GM19468 (cell line): ENCODE data around the gene MGMT.
A peak's percentile ranks its signal among the peaks of the same experiment; 100 is the strongest.

Experiments used
- ATAC-seq: cut with Tn5 transposase; IDR thresholded peaks from one replicate; pipeline ENCODE4 v1.9.1; 2021; ENCODE audit warnings: mild to moderate bottlenecking, moderate library complexity, moderate number of reproducible peaks; ENCODE audit not compliant: unreplicated experiment; ENCODE audit errors: extremely low read depth

The MGMT gene

DNA sequence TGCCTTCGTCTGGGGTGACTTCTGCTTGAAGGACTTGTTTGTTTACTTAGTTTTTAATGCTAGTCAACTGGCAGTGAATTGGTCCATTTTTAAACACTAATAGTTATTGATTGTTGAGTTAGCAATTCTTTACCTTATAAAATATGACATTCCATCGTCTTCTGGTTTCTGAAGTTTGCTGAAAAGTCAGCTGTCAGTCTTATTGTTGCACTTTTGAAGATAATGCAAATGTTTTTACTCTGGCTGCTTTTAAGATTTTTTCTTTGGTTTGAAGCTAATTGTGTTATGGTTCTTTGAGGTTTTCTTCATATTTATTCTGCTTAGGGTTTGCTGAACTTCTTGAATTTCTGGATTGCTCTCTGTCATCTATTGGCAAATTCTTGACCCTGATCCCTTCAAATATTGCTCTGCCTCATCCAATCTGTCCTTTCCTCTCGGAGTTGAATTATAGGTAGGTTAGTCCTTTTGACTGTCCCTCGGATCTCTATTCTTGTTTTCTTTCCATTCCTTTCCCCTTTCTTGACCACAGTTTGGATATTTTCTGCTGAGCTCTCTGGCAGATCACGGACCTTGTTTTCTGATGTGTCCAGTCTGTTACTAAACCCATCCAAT lies 24.2 kb downstream of the MGMT start:
- no peak for ATAC-seq

DNA sequence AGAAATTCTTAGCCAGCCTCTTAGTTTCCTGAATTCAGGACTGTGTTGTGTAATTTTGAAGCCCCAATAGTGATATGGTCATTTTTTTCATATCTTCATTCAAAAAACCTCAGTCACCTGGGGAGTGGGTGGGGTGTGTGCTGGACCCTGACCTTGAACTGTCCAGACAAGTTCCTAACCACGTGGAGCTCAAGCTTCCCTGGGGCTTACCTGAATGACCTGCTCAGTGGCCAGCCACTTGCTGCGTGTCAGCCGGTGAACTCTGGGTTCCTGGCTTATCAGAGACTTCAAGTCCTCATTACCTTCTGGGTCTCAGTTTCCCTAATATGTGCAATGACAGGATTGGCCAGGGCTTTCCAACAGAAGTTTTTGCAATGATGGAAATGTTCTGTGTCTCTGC lies 27.1 kb downstream of the MGMT start:
- no peak for ATAC-seq

DNA sequence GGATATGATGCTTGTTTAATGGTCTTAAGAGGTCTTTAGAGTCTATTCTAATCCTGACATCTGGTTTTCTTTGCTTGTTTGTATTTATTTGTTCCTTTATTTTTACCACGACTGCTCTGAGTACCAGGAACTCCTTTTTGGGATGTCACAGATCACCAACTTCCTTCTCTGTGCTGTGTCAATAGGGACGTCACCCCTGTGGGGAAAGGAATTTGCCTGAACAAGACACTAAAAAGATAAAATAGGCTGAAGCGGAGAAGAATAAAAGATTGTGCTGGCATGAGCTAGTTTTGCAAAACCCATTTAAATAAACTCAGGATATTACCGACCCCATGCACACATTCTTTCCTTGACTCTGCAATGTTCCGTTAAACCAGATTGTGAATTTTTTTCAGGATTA lies 27.7 kb downstream of the MGMT start:
- no peak for ATAC-seq

DNA sequence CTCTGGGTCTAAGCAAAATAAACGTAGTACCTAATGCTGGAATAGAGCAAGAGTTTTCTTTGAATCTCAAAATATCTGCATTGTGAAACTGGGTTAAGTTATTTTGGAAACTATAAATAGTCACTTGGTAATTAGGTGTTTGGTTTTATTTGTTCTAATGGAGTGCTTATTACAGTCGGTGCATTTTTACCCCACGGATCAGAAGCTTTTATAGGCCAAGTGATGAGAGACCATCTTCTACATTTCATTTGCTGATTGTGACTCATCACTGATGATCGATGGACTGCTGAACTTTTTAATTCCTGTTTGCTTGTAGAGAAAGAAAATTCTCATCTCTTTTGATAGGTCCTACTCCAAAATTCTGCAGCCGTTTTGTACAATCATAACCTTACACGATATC lies 28.2 kb downstream of the MGMT start:
- ATAC-seq: no peak

DNA sequence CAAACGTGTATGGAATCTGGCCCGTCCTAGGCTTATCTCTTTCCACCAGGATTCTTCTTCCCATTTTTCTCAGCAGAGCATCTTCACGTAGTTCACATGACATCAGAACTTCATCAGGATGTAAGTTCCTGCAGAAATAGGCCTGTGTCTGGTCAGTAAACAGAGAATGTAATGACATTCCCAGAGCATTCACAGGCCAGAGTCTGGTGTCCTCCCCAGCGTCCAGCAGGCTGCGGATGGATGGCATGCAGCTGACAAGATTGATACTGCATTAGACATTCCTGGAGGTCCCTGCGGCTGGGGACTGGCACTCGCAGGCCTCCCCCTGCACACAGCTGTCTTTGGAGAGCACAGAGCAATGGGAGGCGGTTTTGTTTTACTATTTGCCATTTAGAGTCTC lies 28.7 kb downstream of the MGMT start:
- ATAC-seq: no peak

DNA sequence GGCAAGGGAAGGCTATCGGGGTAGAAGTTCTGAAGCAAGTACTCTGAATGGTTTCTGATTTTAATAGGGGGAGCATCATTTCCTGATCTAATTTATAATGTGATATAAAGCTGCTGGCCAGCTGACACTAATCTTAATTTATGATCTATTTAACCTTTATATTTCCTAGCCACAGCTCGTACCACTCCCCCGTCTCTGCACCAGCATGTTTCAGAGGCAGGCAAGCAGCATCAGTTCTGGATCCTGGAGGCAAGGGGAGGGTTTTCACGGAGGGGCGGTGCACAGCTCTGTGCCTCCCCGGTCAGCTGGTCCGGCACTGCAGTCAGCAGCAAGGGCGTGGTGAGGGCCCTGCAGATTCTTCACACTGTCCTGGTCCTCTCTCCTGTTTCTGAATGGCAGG lies 30.0 kb downstream of the MGMT start:
- no peak for ATAC-seq

DNA sequence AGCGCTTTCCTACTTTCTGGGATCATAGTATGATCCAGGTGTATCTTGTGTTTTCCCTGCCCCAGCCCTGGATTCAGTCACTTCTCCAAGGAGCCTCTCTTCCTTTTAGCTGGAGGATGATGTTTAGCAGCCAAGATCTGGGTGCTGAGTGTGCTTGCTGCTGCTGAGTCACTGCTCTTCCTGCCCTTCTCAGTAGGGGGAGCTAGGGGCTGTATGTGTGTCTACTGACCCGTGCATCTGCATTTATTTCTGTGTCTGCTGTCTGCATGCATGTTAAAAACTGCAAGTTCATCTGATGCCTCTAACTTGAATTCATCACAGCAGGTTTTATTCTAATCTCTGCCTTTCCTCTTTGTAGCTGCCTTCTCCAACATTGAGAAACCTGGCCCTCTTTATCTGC lies 31.6 kb downstream of the MGMT start:
- ATAC-seq: no peak

DNA sequence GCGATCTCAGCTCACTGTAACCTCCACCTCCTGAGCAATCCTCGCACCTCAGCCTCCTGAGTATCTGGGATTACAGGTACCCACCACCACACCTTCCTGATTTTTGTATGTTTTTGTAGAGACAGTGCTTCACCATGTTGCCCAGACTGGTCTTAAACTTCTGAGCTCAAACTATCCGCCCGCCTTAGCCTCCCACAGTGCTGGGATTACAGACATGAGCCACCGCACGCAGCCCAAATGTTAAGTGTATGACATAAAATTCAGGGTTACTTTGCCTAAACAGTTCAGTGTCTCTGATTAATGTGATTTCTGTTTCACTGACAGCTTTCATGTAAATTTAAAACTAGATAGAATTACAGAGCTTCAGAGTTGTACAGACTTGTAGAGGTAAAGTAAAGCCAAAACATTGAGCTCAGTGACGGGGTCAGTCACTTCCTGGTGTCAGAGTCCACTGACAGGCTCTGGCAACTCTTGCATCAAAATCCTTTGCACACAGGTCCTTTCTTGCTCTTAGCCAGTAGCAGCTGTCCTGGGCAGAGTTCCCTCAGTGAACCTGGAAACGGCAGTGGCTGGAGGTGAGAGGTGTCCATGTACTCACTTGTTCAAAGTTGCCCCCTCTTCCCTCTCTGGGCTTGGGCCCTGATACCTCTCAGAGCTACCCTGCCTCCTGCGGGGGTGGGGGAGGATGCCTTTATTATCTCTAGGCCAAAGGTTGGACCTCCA lies 33.7 kb downstream of the MGMT start:
- ATAC-seq: no peak

DNA sequence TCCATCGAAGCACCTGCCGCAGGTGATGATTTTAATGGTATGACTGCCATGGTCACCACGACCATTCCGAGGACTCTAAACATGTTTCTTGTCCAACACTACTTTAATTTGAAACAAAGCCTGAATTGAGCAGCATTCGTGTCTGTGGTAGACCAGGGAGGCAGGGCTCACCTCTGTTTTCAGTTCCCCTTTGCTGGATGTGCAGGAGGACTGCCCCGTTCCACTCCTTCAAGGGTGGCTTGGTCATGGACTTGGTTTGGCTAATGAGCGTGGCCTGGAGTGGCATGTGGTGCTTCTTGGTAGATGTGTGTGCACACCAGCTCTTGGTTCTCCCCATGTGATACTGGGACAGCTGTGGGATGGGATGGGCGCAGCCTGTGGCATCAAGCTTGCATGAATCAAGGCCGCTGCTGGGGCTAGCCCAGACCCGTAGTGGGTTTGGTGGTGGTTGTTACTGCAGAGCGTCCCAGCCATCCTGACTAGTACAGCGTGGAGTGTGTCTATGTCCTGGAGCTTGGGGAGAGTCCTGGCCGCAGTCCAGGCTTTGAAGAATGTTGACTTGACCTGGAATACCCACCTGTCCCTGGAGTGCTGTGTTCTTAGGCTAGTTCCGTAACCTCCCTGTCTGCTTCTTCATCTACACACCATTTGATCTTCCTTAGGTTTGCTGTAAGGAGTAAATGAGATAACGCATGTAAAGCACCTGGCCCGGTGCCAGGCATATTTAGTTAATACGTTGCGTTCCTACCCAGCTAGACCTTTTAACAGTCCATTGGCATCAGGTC lies 34.8 kb downstream of the MGMT start:
- peak; percentile 68 for ATAC-seq

DNA sequence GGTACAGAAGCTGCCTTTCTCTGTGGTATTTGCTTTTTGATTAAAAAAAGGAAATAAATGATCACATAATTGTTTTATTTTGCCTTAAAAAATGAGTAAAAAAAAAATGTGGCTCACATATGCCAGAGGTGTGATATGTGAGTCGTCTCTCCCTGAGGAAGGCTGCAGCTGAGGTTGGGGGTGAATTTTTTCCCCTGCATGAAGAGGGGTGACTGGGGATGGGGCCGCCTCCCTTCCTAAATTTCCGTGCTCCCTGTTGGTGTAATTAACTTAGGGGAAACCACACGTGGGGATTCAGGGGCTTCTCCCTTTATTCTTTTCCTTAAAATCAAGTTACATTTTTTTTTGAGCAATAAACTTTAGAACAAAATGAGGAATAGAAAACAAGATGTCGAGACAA lies 35.4 kb downstream of the MGMT start:
- ATAC-seq: no peak

DNA sequence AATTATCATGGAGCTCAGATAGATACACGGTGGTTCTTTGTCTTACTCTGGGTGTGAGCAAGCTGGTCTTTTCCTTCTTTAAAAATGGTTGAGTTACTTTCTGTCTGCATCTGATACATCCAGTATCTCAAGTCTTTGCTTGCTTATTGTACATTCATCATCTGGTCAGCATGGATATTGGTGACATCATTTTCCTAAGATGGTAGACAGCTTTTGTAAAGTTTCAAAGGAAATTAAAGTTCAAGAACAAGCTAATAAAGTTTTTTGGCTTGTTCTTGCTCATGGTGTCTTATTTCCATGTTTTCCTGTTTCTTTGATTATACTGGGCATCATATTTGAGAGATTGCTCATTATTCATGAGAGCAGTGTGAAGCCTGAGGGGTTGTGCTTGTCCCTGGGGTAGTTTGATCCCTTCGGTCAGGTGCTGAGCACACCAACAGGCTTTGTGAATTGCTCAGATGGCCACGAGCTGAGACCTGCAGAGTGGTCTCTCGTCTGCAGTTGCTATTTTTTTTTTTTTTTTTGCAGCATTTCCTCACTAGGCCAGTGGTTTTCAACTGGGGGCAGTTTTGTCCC lies 38.5 kb downstream of the MGMT start:
- no peak for ATAC-seq

DNA sequence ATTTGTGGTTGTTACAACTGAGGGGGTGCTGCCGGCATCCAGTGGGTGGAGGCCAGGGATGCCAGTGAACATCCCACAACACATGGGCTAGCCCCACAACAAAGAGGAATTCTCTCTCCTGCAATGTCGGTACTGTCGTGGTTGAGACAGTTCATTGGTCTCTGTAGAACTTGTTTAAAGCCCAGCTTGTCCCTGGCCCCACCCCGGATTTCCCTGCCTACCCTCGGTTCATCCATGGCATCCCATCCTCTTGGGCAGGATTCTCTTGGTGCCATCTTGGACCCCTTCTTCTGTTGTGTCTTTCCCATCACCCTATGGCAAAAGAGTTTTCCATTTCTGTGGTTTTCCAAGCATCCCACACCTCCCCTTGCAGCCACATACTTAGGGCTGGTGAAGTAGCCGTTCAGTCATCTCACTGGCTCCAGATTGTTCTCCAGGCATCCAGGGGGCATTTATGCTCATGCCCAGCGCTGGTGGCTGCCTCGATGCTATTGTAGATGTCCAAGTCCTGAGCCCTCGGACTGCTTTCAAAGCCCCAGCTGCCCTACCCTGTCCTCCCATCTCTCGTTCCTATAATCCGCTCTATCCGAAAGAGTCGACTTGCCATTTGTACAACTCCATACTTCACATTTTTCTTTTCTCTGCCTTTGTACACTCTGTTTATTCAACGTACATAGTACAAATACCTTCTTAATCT lies 39.2 kb downstream of the MGMT start:
- no peak for ATAC-seq

DNA sequence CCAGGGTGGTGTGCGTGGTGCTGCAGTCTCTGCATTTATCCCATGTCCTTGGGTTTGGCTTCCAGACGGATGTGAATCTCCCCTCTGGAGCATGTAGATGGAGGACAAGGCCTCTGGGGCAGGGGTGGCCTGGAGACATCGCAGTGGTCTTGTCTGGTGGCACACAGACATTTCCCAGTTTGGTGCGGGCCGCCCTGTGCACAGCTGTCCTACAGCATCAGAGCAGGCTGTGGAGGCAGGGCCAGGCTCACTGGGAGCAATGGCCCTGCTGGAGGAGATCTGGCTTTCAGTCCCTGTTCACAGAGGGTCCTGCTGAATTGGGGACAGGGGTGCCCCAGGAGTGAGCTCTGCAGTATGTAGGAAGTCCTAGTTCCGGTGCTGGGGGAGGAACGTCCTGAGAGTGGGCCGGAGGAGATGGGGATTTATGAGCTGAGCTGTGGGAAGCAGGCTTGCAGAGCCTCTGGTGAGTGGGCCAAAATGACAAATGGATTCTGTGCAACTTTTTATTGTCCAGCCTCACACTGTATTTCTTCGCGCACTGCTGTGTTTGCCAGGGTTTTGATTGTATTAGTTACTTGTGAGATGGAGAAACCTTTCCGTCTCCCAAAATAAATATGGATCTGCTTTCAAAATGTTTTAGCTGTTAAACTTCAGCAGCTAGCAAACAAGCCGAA lies 40.3 kb downstream of the MGMT start:
- no peak for ATAC-seq

DNA sequence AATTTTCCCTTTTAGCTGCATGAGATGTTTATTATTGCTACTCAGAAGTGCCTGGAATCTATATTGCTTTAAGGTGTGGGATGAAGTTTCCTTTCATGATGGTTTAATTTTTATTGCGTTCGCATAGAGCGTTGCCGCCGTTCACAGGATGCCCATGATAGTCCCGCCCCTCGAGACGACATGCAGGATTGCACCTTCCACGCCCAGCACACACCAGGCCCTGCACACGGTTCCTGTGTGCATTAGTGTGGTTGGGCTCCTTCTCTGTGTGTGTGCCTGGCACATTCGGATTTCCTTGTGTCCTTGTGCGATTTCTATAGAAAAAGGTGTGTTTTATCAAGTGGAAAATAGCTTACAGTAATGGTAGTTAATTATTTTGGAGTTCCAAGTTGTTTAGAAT lies 42.1 kb downstream of the MGMT start:
- no peak for ATAC-seq

DNA sequence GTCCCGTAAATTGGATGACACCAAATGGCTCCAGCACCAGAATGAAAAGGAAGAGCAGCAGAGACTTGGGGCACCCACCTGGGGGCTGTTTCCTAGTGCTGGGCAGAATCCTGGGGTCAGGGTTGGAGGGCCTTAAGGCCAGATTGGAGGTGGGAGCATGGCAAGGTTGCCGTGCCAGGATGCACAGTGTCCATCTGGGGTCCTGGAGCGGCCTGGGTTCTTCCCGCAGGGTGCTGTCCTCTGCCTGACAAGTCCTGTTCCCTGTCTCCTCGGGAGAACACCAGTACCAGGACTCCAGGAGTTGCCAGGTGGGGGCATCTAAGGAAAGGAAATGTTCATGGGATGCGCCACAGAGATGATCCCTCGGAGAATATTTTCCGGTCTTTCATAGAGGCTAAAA lies 42.8 kb downstream of the MGMT start:
- no peak for ATAC-seq

DNA sequence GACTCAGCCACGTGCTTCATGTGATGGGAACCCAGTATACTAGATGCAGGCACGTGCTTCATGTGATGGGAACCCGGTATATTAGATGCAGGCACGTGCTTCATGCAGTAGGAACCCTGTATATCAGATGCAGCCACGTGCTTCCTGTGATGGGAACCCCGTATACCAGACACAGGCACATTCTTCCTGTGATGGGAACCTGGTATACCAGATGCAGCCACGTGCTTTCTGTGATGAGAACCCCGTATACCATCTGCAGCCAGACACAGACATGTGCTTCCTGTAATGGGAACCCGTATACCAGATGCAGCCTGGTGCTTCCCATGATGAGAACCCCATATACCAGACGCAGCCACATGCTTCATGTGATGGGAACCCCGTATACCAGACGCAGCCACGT lies 44.0 kb downstream of the MGMT start:
- no peak for ATAC-seq

DNA sequence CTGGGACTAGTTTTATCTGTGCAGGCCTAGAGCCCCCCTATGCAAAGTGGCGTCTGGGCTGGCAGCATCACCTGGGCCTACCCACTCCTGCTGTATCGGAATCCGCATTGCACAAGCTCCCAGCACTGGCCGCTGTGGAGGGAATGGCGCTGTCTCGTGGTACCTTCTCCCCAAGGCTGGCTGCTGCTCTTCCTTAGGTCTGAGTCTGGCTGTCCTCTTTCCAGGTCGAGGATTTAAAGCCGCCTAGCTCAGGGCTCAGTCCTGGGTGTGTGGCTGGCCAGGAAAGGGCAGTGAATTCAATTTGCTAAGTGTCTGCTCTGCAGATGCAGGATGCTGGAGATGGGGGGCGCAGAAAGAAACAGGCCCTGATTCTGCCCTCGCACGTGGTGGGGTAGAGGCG lies 44.7 kb downstream of the MGMT start:
- ATAC-seq: no peak

DNA sequence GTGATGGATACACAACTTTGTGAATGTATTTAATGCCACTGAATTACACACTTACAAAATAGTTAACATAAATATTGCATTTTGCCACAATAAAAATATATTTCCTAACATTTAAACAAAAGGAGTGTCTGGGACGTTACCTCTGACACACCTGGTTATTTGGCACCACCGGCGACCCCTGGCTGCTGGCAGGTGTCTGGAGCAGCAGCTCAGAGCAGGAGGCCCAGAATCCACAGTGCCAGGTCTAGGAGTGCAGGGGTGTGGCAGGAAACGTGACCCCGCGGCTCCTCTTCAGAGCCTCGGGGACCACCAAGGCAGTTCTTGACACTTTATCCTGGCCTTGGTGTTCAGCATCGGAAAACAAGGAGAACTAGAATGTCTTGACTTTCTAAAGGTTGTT lies 46.3 kb downstream of the MGMT start:
- ATAC-seq: no peak

DNA sequence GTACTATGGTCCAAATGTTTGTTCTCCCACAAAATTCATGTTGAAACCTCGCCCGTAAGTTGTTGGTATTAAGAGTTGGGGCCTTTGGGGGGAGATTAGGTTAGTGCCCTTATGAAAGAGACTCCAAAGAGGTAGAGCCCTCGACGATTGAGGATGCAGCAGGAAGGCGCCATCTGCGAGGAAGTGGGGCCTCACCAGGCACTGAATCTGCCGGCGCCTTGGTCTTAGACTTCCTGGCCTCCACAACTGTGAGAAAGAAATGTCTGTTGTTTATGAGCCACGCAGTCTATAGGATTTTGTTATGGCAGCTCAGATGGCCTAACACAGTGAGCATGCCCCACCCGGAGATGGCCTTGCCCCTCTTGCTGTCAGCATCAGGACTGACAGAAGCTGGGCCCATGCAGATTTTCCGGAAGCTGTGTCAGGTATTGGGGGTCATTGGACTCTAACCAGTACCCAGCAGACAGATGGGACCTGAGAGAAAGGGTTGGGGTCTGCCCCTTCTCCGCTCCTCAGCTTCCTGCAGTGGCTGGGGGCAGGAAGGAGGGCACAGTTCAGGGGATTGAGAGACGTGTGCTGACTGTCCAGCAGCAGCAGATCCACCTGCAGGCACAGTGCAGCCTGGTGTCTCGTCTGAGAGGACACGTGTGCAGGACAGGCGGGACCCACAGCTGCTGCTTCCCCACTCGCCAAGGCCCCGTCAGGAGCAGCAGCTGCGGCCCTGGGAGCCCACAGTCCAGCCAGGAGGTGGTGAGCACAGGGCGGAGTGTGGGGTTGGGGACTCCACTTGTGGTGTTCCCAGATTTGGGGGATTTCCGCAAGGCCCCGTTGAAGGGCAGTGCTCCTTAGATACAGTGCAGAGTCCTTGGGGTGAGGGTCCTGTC lies 47.8 kb downstream of the MGMT start:
- ATAC-seq: no peak
